ENCODE data around the gene PIK3R5. TPM values are rescaled to one million over a fixed set of nuclear protein-coding genes. Genes with fewer than 3 reads are reported as not detected.

The PIK3R5 gene
- total RNA-seq, 1 experiment from 2014 or later: 5.9 TPM

DNA sequence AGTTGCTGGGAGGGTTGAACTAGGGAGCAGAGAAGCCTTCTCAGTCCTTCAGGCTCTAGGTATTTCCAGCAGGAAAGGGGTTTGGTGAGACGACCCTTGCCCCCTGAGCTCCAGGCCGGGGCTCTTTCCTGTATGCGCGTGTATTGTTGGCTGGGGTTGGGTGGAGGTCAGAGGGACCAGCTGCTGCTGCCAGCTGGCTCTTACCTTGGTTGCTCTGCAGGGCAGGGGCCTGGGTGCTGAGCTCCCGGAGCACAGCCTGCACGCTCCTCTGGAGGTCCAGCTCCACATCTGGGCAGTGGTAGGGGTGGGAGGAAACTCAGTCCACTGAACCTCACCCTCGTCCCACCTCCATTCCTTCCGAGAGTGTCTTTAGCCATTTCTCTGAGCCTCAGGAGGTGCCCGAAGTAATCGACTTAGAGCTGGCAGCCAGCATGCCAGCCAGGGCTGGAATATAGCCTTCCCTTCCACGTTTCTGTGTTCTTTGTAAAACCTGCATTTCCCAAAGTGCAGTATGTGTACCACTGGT, 126.0 kb downstream of the PIK3R5 start (continued):
- TF ChIP-seq, protein P1, sequence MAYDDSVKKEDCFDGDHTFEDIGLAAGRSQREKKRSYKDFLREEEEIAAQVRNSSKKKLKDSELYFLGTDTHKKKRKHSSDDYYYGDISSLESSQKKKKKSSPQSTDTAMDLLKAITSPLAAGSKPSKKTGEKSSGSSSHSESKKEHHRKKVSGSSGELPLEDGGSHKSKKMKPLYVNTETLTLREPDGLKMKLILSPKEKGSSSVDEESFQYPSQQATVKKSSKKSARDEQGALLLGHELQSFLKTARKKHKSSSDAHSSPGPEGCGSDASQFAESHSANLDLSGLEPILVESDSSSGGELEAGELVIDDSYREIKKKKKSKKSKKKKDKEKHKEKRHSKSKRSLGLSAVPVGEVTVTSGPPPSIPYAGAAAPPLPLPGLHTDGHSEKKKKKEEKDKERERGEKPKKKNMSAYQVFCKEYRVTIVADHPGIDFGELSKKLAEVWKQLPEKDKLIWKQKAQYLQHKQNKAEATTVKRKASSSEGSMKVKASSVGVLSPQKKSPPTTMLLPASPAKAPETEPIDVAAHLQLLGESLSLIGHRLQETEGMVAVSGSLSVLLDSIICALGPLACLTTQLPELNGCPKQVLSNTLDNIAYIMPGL (CRISPR knock-in tag; IDR thresholded peaks at IDR 0.05): no peak

DNA sequence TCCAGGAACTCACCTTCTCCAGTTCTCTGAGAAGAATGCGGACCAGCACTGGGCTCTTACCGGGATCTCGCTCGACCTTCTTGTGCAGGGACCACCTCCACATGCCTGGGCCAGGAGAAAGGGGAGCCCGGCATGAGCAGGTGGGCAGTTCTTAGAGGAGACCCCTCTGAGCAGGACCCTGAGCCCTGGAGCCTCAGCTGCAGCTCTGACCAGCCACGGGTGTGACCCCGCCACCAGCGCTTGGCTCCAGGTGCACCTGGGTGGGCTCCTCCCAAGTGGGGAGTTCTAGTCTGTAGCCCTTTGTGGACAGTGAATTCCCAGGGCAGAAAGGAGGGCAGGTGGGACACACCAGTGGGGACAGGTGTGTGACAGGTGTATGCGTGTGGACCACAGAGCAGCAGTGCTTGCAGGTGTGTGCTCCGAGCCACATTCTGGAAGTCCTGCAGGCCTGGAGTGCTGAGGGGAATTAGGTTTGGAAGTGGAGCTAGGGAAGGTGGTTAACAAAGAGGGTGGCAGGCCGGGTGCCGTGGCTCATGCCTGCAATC, 126.9 kb downstream of the PIK3R5 start:
- ChIA-PET POLR2A (no interaction called here), CTCF (interaction anchor here (0.8 to 1.1 kb wide), 2 partner anchors 21 to 62 kb away, joined by 3 to 4 read pairs; no protein-coding TSS in a partner anchor)
- Mint-ChIP-seq H3K27ac (no peak overlapping the region), H3K27me3 (ENCODE audit: low read depth) (peaks cover 3% of the 10 kb centered on the region), H3K4me3 (no peak overlapping the region), H3K4me1 (peaks cover 25% of the 10 kb centered on the region), H3K9me3 (0 out of 2 replicates have a peak, but pooled peaks cover 10% of the 10 kb centered on the region), H3K36me3 (no peaks in the 10 kb centered on the region)
- ATAC-seq: no peak
- no peak for DNase-seq (ENCODE audit: low spot score)
- no peak for TF ChIP-seq ESRRA (CRISPR knock-in tag; IDR thresholded peaks at IDR 0.05; ENCODE audit: borderline replicate concordance)
- TF ChIP-seq, protein P2, sequence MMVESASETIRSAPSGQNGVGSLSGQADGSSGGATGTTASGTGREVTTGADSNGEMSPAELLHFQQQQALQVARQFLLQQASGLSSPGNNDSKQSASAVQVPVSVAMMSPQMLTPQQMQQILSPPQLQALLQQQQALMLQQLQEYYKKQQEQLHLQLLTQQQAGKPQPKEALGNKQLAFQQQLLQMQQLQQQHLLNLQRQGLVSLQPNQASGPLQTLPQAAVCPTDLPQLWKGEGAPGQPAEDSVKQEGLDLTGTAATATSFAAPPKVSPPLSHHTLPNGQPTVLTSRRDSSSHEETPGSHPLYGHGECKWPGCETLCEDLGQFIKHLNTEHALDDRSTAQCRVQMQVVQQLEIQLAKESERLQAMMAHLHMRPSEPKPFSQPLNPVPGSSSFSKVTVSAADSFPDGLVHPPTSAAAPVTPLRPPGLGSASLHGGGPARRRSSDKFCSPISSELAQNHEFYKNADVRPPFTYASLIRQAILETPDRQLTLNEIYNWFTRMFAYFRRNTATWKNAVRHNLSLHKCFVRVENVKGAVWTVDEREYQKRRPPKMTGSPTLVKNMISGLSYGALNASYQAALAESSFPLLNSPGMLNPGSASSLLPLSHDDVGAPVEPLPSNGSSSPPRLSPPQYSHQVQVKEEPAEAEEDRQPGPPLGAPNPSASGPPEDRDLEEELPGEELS (CRISPR knock-in tag; IDR thresholded peaks at IDR 0.05): no peak
- no peak for TF ChIP-seq ZNF138 (CRISPR knock-in tag; conservative IDR thresholded peaks at IDR 0.05)
- no peak for TF ChIP-seq OVOL2 (CRISPR knock-in tag; IDR thresholded peaks at IDR 0.05; ENCODE audit: borderline replicate concordance)
- TF ChIP-seq CREB1 (CRISPR knock-in tag; IDR thresholded peaks at IDR 0.05): no peak
- TF ChIP-seq MXD4 (CRISPR knock-in tag; IDR thresholded peaks at IDR 0.05; ENCODE audit: borderline replicate concordance): no peak
- TF ChIP-seq ZNF219 (CRISPR knock-in tag; IDR thresholded peaks at IDR 0.05; ENCODE audit: borderline replicate concordance): no peak
- TF ChIP-seq RELA (CRISPR knock-in tag; IDR thresholded peaks at IDR 0.05; ENCODE audit: borderline replicate concordance): no peak
- TF ChIP-seq, protein P3, sequence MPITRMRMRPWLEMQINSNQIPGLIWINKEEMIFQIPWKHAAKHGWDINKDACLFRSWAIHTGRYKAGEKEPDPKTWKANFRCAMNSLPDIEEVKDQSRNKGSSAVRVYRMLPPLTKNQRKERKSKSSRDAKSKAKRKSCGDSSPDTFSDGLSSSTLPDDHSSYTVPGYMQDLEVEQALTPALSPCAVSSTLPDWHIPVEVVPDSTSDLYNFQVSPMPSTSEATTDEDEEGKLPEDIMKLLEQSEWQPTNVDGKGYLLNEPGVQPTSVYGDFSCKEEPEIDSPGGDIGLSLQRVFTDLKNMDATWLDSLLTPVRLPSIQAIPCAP (CRISPR knock-in tag; IDR thresholded peaks at IDR 0.05): no peak
- TF ChIP-seq CREM (CRISPR knock-in tag; IDR thresholded peaks at IDR 0.05): no peak
- TF ChIP-seq ZNF396 (CRISPR knock-in tag; IDR thresholded peaks at IDR 0.05; ENCODE audit: borderline replicate concordance): no peak
- no peak for TF ChIP-seq EMX1 (CRISPR knock-in tag; IDR thresholded peaks at IDR 0.05)
- no peak for TF ChIP-seq NR1H2 (CRISPR knock-in tag; IDR thresholded peaks at IDR 0.05)

DNA sequence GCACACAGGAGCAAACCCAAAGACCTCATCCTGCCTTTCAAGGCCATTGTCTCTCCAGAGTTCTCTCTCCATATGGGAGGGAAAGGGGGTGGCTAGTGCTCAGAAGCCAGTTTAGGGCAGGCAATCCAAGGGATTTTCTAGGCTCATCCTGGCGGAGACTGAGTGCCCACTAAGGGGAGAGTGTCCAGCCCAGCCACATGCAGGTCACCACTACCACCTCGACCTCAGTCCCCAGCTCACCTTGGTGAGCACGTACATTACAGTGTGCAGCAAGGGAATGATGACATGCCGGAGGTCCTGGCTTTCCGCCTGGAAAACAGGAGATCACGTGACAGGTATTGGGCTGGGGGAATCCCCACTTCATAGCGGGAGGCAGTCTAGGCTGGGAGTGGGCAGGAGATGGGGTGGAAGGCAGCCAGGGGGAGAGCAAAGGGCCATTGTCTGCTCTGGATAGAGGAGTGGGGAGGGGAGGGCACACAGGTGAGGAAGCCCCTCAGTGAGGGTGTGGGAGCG, 127.9 kb downstream of the PIK3R5 start:
- no peak overlapping the region for H3K27ac Mint-ChIP-seq
- no peaks in the 10 kb centered on the region for H3K36me3 Mint-ChIP-seq
- H3K27me3 Mint-ChIP-seq (ENCODE audit: low read depth): peaks cover 3% of the 10 kb centered on the region
- ATAC-seq (no peak), DNase-seq (ENCODE audit: low spot score) (no peak)
- H3K4me1 Mint-ChIP-seq: peaks cover 25% of the 10 kb centered on the region
- 0 out of 2 replicates have a peak, but pooled peaks cover 10% of the 10 kb centered on the region for H3K9me3 Mint-ChIP-seq
- TF ChIP-seq, protein P4, sequence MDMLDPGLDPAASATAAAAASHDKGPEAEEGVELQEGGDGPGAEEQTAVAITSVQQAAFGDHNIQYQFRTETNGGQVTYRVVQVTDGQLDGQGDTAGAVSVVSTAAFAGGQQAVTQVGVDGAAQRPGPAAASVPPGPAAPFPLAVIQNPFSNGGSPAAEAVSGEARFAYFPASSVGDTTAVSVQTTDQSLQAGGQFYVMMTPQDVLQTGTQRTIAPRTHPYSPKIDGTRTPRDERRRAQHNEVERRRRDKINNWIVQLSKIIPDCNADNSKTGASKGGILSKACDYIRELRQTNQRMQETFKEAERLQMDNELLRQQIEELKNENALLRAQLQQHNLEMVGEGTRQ (CRISPR knock-in tag; IDR thresholded peaks at IDR 0.05): peak; percentile 79
- no peak for TF ChIP-seq RORB (CRISPR knock-in tag; IDR thresholded peaks at IDR 0.05)
- TF ChIP-seq, protein P5, sequence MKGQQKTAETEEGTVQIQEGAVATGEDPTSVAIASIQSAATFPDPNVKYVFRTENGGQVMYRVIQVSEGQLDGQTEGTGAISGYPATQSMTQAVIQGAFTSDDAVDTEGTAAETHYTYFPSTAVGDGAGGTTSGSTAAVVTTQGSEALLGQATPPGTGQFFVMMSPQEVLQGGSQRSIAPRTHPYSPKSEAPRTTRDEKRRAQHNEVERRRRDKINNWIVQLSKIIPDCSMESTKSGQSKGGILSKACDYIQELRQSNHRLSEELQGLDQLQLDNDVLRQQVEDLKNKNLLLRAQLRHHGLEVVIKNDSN (CRISPR knock-in tag; IDR thresholded peaks at IDR 0.05): peak; percentile 62; the same call in 1 of the 2 replicates
- 0 out of 2 replicates have a peak, but pooled peaks have one; percentile 32 for TF ChIP-seq SP1 (CRISPR knock-in tag; conservative IDR thresholded peaks at IDR 0.05)
- POLR2A ChIA-PET: interaction anchor here (0.5 kb wide), 1 partner anchor 247 kb away, joined by 5 read pairs; no protein-coding TSS in a partner anchor
- CTCF ChIA-PET: interaction anchor here (3.4 kb wide), 1 partner anchor 38 kb away, joined by 12 read pairs; the partner anchor contains the start of gene MFSD6L
- H3K4me3 Mint-ChIP-seq: no peak overlapping the region

Data from WTC11 (cell line).